A673 (cell line): ENCODE results near the gene ZNF496. TPM values are rescaled to one million over a fixed set of nuclear protein-coding genes. Genes with fewer than 3 reads are reported as not detected.

Source experiments
- BruUV-seq: library from RNA; stranded (reverse); fragments of 400-500 nt; replicated peaks from 2 replicates; lab custom pipeline; 2021; lab: Mats Ljungman, UMichigan
- CTCF ChIA-PET: fragments of 300-600 bp; sonication (Branson Sonifier 250); formaldehyde crosslinking; loops from one replicate; lab custom pipeline; 2022; ENCODE audit warnings: antibody characterized with exemption; lab: Charles Lee
- POLR2A ChIA-PET: fragments of 300-600 bp; sonication (Branson Sonifier 250); formaldehyde crosslinking; loops from one replicate; lab custom pipeline; 2022; ENCODE audit warnings: antibody characterized with exemption; ENCODE audit not compliant: low non-redundant PET; lab: Charles Lee
- DNase-seq: peaks from one replicate; pipeline ENCODE4 v3.0.0-alpha.2; 2015; ENCODE audit warnings: low spot score
- H3K27ac ChIP-seq: fragments of 200-600 bp; sonication (generic); 2 replicates; pipeline ENCODE4 v1.5.1; 2016; ENCODE audit warnings: mixed run types, low read depth, mild to moderate bottlenecking, mixed read lengths, antibody characterized with exemption, low read length; ENCODE audit not compliant: poor library complexity, severe bottlenecking
- H3K27me3 ChIP-seq: fragments of 200-600 bp; sonication (generic); replicated peaks from 2 replicates; pipeline ENCODE4 v1.6.1; 2017; ENCODE audit warnings: mixed run types, low read depth, mild to moderate bottlenecking, mixed read lengths, antibody characterized with exemption, low read length; ENCODE audit not compliant: insufficient read depth, poor library complexity
- H3K36me3 ChIP-seq: fragments of 200-600 bp; sonication (generic); 2 replicates; pipeline ENCODE4 v1.6.1; 2016; ENCODE audit warnings: mixed run types, mild to moderate bottlenecking, mixed read lengths, antibody characterized with exemption, low read length; ENCODE audit not compliant: insufficient read depth, poor library complexity, severe bottlenecking
- H3K4me1 ChIP-seq: fragments of 200-600 bp; sonication (generic); 2 replicates; pipeline ENCODE4 v1.6.1; 2017; ENCODE audit warnings: mixed run types, mild to moderate bottlenecking, mixed read lengths, antibody characterized with exemption, low read length; ENCODE audit not compliant: insufficient read depth, poor library complexity, severe bottlenecking
- H3K4me3 ChIP-seq: fragments of 200-600 bp; sonication (generic); 2 replicates; pipeline ENCODE4 v1.5.1; 2016; ENCODE audit warnings: low read depth, mixed run types, mild to moderate bottlenecking, mixed read lengths, low read length; ENCODE audit not compliant: poor library complexity, severe bottlenecking
- H3K9me3 ChIP-seq: fragments of 200-600 bp; sonication (generic); 2 replicates; pipeline ENCODE4 v1.6.1; 2016; ENCODE audit warnings: mixed run types, low read depth, mild to moderate bottlenecking, mixed read lengths, antibody characterized with exemption, low read length; ENCODE audit not compliant: poor library complexity, severe bottlenecking
- EZH2 ChIP-seq: fragments of 200-600 bp; sonication (generic); IDR thresholded peaks from 2 replicates; pipeline ENCODE4 v1.6.1; 2017; ENCODE audit warnings: borderline replicate concordance, low read depth, mild to moderate bottlenecking, mixed read lengths, antibody characterized with exemption, low read length; ENCODE audit not compliant: poor library complexity, severe bottlenecking
- intact Hi-C: fragments of 100-400 bp; cut with micrococcal nuclease; formaldehyde crosslinking; loops from one replicate; pipeline ENCODE4 v1.10.0; 2022; ENCODE audit not compliant: unreplicated experiment
- total RNA-seq: library from RNA; stranded (reverse); gene quantifications from 2 replicates; pipeline ENCODE4 v1.2.3, GENCODE V29; 2021
- TF ChIP-seq, protein P1 (sequence below): fragments of 300-800, 200-600 bp; sonication (generic); conservative IDR thresholded peaks from 2 replicates; pipeline ENCODE4 v1.5.1; 2017; ENCODE audit warnings: low read depth, mild to moderate bottlenecking, antibody characterized with exemption, low read length, moderate library complexity, mixed read lengths

Gene ZNF496
- total RNA-seq, 1 experiment from 2014 or later = 30.2 TPM

DNA sequence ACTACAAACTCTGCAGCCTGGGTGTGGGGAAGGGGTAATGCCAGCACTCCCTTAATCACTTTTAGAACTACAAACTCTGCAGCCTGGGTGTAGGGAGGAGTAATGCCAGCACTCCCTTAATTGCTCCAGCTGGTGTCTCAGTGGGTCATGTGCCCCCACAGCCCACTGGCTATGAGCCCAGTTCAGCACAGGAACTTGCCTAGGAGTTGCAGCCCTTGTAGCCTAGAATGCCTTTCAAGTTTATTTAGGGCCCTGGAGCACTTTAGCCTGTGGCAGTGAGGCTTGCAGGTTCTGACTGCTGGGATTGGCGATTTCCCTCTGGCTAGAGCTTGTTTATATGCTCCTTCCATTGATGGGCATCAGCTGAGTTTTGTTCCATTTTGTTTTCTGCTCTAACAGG, 58.7 kb downstream of the ZNF496 start:
- ChIA-PET CTCF (no interaction called here), POLR2A (no interaction called here)
- no peak for TF ChIP-seq EZH2
- TF ChIP-seq, protein P1, sequence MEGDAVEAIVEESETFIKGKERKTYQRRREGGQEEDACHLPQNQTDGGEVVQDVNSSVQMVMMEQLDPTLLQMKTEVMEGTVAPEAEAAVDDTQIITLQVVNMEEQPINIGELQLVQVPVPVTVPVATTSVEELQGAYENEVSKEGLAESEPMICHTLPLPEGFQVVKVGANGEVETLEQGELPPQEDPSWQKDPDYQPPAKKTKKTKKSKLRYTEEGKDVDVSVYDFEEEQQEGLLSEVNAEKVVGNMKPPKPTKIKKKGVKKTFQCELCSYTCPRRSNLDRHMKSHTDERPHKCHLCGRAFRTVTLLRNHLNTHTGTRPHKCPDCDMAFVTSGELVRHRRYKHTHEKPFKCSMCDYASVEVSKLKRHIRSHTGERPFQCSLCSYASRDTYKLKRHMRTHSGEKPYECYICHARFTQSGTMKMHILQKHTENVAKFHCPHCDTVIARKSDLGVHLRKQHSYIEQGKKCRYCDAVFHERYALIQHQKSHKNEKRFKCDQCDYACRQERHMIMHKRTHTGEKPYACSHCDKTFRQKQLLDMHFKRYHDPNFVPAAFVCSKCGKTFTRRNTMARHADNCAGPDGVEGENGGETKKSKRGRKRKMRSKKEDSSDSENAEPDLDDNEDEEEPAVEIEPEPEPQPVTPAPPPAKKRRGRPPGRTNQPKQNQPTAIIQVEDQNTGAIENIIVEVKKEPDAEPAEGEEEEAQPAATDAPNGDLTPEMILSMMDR = no peak
- no peak for DNase-seq
- intact Hi-C loops = no loop called here
- Histone ChIP-seq H3K9me3 (no peaks in the 10 kb centered on the region), H3K4me1 (no peaks in the 10 kb centered on the region), H3K27me3 (no peaks in the 10 kb centered on the region), H3K4me3 (no peak overlapping the region), H3K27ac (no peak overlapping the region), H3K36me3 (no peaks in the 10 kb centered on the region)
- no TSS peak for BruUV-seq

DNA sequence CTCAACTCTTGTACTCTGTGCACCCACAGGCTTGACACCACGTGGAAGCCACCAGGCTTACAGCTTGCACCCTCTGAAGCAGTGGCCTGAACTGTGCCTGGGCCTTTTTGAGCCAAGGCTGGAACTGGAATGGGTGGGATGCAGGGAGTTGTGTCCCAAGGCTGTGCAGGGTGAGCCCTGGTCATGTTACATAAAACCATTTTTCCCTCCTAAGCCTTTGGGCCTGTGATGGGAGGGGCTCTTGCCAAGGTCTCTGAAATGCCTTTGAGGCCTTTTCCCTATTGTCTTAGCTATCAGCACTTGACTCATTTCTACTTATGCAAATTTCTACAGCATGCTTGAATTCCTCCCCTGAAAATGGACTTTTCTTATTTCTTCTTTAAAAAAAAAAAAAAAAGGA, 61.7 kb downstream of the ZNF496 start:
- Histone ChIP-seq H3K27me3 (no peaks in the 10 kb centered on the region), H3K36me3 (no peaks in the 10 kb centered on the region), H3K4me3 (no peak overlapping the region), H3K4me1 (no peaks in the 10 kb centered on the region), H3K27ac (no peak overlapping the region), H3K9me3 (no peaks in the 10 kb centered on the region)
- TF ChIP-seq EZH2 = no peak
- TF ChIP-seq, protein P1 = no peak
- no TSS peak for BruUV-seq
- ChIA-PET CTCF (no interaction called here), POLR2A (no interaction called here)
- intact Hi-C loops = no loop called here
- DNase-seq = no peak

DNA sequence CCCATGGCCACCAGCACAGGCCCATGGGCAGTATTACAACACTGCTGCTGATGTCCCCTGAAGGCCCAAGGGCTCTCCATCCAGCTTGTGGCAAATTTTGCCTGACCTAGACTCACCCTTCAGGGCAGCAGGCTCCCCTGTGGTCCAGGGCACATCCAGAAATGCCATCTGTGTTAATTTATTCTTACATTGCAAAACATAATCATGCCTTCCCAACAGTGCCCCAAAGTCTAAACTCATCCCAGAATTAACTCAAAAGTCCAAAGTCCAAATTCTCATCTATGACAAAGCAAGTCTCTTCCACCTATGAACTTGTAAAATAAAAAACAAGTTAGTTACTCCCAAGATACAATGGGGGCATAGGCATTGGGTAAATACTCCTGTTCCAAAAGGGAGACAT, 62.5 kb downstream of the ZNF496 start:
- ChIA-PET CTCF (no interaction called here), POLR2A (no interaction called here)
- H3K27ac ChIP-seq = no peak overlapping the region
- intact Hi-C loops = no loop called here
- H3K27me3 ChIP-seq = no peaks in the 10 kb centered on the region
- H3K36me3 ChIP-seq = no peaks in the 10 kb centered on the region
- H3K9me3 ChIP-seq = no peaks in the 10 kb centered on the region
- H3K4me1 ChIP-seq = no peaks in the 10 kb centered on the region
- no peak for TF ChIP-seq EZH2
- TF ChIP-seq, protein P1 = no peak
- no TSS peak for BruUV-seq
- H3K4me3 ChIP-seq = no peak overlapping the region
- no peak for DNase-seq
